GM18499 (cell line): ENCODE data around the gene FRMPD4.
"Not testable (repeated sequence)": the region's sequence is repeated elsewhere in the genome, so short reads cannot be mapped to it uniquely, and the experiment has no call there.

Experiments used
- ATAC-seq: cut with Tn5 transposase; IDR thresholded peaks from one replicate; pipeline ENCODE4 v1.9.1; 2021; ENCODE audit warnings: moderate number of reproducible peaks; ENCODE audit not compliant: insufficient read depth, unreplicated experiment

FRMPD4 gene

GRCh38 chrX:12489341-12489740, 351.1 kb downstream of the FRMPD4 start:
- ATAC-seq, result no peak

- ATAC-seq, result no peak
Measured at GRCh38 chrX:12494400-12495138, 356.3 kb downstream of the FRMPD4 start.

- ATAC-seq, result no peak
Measured at GRCh38 chrX:12496343-12496742, 358.1 kb downstream of the FRMPD4 start.

GRCh38 chrX:12497832-12498591, 359.7 kb downstream of the FRMPD4 start:
- no peak for ATAC-seq

DNA sequence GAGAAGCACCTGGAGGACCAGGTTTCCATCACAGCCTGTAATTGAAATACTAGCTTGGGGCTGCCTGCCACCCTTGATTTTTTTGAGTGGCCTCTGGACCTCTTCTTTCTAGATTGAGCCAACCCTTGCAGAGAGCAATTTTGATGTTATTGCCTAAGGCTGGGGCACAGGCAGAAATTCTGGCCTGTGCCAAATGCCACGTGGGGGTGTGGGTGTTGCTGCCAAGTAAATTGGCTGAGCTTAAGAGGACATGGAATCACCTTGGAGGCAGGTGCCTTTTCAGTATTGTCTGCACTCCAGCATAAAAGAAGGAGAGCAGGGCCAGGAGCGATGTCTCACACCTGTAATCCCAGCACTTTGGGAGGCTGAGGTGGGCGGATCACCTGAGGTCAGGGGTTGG, 366.9 kb downstream of the FRMPD4 start:
- ATAC-seq, result no peak

GRCh38 chrX:12515384-12515783, 377.1 kb downstream of the FRMPD4 start:
- not testable (repeated sequence) for ATAC-seq

GRCh38 chrX:12526306-12526705, 388.0 kb downstream of the FRMPD4 start:
- no peak for ATAC-seq

DNA sequence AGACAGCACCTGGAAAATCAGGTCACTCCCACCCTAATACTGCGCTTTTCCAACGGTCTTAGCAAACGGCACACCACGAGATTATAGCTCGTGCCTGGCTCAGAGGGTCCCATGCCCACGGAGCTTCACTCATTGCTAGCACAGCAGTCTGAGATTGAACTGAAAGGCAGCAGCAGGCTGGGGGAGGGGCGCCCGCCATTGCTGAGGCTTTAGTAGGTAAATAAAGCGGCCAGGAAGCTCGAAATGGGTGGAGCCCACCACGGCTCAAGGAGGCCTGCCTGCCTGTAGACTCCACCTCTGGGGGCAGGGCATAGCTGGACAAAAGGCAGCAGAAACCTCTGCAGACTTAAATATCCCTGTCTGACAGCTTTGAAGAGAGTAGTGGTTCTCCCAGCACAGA, 399.8 kb downstream of the FRMPD4 start:
- ATAC-seq, result not testable (repeated sequence)

DNA sequence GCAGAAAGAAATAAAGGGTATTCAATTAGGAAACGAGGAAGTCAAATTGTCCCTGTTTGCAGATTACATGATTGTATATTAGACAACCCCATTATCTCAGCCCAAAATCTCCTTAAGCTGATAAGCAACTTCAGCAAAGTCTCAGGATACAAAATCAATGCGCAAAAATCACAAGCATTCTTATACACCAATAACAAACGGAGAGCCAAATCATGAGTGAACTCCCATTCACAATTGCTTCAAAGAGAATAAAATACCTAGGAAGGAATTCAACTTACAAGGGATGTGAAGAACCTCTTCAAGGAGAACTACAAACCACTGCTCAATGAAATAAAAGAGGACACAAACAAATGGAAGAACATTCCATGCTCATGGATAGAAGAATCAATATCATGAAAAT, 404.0 kb downstream of the FRMPD4 start:
- ATAC-seq, result not testable (repeated sequence)

- ATAC-seq, result no peak
Measured at GRCh38 chrX:12548341-12548740, 410.1 kb downstream of the FRMPD4 start.

- ATAC-seq, result no peak
Measured at GRCh38 chrX:12548746-12549145, 410.5 kb downstream of the FRMPD4 start.

GRCh38 chrX:12554206-12554605, 415.9 kb downstream of the FRMPD4 start:
- ATAC-seq, result no peak

DNA sequence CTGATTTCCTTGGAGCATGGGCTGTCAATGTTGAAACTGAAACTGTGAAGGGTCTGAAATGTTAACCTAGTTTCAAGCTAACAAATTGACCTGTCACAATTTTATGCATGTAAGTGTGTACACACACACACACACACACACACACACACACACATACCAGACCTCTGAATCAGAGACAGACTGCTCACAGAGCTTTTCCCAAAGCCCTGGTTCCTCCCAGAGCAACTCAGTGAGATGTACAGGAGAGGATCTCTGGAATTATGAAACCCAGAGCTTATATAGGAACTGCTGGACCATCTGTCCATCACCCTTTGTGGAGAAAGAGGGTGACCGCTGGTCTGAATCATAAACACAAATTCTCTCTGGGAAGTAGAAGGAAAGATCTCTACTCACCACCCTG, 424.8 kb downstream of the FRMPD4 start:
- ATAC-seq, result no peak

GRCh38 chrX:12564221-12564620, 425.9 kb downstream of the FRMPD4 start:
- no peak for ATAC-seq

- no peak for ATAC-seq
Measured at GRCh38 chrX:12567857-12568256, 429.6 kb downstream of the FRMPD4 start.

DNA sequence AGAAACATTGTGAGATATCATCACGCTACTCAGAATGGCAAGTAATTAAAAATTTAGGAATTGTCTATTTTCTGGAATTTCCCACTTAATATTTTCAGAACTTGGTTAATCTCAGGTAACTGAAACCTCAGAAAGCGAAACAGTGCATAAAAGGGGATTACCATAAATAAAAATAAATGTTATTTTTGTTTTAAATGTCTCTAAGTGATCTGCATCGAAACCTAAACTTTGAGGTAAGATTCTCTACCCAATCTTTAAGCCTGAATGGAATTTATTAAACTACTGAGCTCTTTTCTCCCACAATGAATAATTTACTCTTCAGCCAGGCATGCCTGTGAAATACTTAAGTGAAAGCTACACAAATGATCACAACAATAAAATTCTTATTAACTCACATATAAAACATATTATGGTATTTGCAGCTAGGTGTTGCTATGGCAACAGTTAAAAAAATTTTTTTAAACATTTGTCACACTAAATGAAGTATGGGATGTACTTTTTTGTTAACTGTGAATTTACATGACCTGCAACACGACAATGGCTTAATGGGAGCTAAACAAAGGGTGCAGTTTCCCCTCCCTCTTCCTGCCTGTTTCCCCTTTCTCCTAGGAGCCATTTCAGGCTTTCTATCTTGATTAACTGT, 432.7 kb downstream of the FRMPD4 start:
- ATAC-seq, result no peak

- ATAC-seq, result no peak
Measured at GRCh38 chrX:12579311-12579710, 441.0 kb downstream of the FRMPD4 start.

GRCh38 chrX:12580548-12580947, 442.3 kb downstream of the FRMPD4 start:
- no peak for ATAC-seq

GRCh38 chrX:12581546-12581945, 443.3 kb downstream of the FRMPD4 start:
- ATAC-seq, result no peak

DNA sequence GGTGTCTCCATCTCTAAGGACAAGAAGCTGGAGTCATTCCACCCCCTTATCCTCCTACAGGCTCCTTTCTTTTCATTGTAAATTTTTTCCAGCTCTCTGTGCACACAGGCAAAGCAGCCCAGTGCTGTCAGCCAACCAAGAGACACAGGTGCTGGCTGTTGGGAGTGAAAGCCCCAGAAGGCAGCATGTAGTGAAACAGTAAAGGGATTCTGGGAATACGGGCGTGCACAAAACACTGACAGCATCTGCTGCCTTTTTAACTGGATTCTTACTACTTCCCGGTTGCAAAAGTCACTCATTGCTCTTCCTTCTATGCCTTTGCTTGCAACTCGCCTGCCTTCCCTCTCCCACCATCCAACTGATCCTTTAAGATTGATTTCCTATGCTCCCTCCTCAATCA, 444.4 kb downstream of the FRMPD4 start:
- no peak for ATAC-seq

GRCh38 chrX:12583543-12583942, 445.3 kb downstream of the FRMPD4 start:
- no peak for ATAC-seq
